ENCODE measurements around the gene RIGI. TPM values are rescaled to one million over a fixed set of nuclear protein-coding genes. Genes with fewer than 3 reads are reported as not detected.
A peak's percentile ranks its signal among the peaks of the same experiment; 100 is the strongest.

Gene RIGI
- total and polyA plus RNA-seq, 2 of the 13 experiments (the other 11 are each of a cell fraction or from before 2014, with no cell fraction given) = 3.0 to 8.2 TPM

DNA sequence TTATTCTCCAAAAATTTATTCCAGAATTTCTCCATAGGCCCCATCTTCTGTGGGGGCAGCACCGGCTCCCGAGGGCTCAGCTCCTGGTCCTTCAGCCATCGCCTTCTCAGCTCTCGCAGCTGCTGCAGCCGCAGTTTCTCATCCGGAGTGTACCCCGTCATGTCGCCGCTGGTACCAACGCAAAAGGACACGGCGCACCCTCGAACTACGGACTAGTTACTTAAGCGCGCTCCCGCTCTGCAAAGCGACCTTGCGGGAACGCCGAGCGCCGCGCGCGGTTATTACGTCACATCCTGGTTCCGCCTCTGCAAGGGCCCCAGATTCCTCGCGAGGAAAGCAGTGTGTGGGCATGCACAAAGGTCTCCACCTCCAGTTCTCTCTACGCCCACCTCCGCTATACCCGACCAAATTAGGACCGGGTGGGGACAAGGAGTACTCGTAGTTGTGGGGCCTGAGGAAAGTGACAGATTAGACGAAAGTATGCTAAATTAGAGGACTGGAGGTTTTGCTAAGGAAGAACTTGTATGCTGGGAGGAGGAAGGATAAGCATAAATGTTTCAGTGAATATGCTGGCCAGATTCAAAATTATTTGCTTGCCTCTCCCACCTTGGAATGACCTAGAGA lies 47.0 kb upstream of the RIGI start, which contains the start of gene NDUFB6 (continued):
- TF ChIP-seq, protein P1, sequence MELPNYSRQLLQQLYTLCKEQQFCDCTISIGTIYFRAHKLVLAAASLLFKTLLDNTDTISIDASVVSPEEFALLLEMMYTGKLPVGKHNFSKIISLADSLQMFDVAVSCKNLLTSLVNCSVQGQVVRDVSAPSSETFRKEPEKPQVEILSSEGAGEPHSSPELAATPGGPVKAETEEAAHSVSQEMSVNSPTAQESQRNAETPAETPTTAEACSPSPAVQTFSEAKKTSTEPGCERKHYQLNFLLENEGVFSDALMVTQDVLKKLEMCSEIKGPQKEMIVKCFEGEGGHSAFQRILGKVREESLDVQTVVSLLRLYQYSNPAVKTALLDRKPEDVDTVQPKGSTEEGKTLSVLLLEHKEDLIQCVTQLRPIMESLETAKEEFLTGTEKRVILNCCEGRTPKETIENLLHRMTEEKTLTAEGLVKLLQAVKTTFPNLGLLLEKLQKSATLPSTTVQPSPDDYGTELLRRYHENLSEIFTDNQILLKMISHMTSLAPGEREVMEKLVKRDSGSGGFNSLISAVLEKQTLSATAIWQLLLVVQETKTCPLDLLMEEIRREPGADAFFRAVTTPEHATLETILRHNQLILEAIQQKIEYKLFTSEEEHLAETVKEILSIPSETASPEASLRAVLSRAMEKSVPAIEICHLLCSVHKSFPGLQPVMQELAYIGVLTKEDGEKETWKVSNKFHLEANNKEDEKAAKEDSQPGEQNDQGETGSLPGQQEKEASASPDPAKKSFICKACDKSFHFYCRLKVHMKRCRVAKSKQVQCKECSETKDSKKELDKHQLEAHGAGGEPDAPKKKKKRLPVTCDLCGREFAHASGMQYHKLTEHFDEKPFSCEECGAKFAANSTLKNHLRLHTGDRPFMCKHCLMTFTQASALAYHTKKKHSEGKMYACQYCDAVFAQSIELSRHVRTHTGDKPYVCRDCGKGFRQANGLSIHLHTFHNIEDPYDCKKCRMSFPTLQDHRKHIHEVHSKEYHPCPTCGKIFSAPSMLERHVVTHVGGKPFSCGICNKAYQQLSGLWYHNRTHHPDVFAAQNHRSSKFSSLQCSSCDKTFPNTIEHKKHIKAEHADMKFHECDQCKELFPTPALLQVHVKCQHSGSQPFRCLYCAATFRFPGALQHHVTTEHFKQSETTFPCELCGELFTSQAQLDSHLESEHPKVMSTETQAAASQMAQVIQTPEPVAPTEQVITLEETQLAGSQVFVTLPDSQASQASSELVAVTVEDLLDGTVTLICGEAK (IDR thresholded peaks at IDR 0.05) = no peak
- TF ChIP-seq, protein P1 (CRISPR knock-in tag; IDR thresholded peaks at IDR 0.05) = peak; percentile 75; the same call in 1 of the 2 replicates
- TF ChIP-seq ZNF24 (IDR thresholded peaks at IDR 0.05) (no peak), MIER3 (CRISPR knock-in tag; IDR thresholded peaks at IDR 0.05; ENCODE audit: borderline replicate concordance) (peak; percentile 86; the same call in 1 of the 2 replicates), KDM5A (IDR thresholded peaks at IDR 0.05; ENCODE audit: borderline replicate concordance, low read length) (peak; percentile 93), MAZ (IDR thresholded peaks at IDR 0.05; ENCODE audit: borderline replicate concordance, low read depth, low read length) (no peak), MAZ (CRISPR knock-in tag; IDR thresholded peaks at IDR 0.05; ENCODE audit: low read depth) (peak; percentile 84), ZC3H13 (CRISPR knock-in tag; IDR thresholded peaks at IDR 0.05) (peak; percentile 72; the same call in 1 of the 2 replicates), ZNF781 (CRISPR knock-in tag; IDR thresholded peaks at IDR 0.05; ENCODE audit: borderline replicate concordance, not compliant biosample characterization) (peak; percentile 81), ZNF766 (CRISPR knock-in tag; IDR thresholded peaks at IDR 0.05; ENCODE audit: borderline replicate concordance) (no peak), ZNF572 (CRISPR knock-in tag; IDR thresholded peaks at IDR 0.05) (peak; percentile 77; the same call in 1 of the 2 replicates), HIVEP1 (CRISPR knock-in tag; IDR thresholded peaks at IDR 0.05) (peak; percentile 50)
- TF ChIP-seq, protein P2, sequence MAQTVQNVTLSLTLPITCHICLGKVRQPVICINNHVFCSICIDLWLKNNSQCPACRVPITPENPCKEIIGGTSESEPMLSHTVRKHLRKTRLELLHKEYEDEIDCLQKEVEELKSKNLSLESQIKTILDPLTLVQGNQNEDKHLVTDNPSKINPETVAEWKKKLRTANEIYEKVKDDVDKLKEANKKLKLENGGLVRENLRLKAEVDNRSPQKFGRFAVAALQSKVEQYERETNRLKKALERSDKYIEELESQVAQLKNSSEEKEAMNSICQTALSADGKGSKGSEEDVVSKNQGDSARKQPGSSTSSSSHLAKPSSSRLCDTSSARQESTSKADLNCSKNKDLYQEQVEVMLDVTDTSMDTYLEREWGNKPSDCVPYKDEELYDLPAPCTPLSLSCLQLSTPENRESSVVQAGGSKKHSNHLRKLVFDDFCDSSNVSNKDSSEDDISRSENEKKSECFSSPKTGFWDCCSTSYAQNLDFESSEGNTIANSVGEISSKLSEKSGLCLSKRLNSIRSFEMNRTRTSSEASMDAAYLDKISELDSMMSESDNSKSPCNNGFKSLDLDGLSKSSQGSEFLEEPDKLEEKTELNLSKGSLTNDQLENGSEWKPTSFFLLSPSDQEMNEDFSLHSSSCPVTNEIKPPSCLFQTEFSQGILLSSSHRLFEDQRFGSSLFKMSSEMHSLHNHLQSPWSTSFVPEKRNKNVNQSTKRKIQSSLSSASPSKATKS (CRISPR knock-in tag; IDR thresholded peaks at IDR 0.05) = no peak
- TF ChIP-seq, protein P3, sequence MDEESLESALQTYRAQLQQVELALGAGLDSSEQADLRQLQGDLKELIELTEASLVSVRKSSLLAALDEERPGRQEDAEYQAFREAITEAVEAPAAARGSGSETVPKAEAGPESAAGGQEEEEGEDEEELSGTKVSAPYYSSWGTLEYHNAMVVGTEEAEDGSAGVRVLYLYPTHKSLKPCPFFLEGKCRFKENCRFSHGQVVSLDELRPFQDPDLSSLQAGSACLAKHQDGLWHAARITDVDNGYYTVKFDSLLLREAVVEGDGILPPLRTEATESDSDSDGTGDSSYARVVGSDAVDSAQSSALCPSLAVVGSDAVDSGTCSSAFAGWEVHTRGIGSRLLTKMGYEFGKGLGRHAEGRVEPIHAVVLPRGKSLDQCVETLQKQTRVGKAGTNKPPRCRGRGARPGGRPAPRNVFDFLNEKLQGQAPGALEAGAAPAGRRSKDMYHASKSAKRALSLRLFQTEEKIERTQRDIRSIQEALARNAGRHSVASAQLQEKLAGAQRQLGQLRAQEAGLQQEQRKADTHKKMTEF (CRISPR knock-in tag; IDR thresholded peaks at IDR 0.05) = peak; percentile 70; the same call in 1 of the 2 replicates
- TF ChIP-seq, protein P4, sequence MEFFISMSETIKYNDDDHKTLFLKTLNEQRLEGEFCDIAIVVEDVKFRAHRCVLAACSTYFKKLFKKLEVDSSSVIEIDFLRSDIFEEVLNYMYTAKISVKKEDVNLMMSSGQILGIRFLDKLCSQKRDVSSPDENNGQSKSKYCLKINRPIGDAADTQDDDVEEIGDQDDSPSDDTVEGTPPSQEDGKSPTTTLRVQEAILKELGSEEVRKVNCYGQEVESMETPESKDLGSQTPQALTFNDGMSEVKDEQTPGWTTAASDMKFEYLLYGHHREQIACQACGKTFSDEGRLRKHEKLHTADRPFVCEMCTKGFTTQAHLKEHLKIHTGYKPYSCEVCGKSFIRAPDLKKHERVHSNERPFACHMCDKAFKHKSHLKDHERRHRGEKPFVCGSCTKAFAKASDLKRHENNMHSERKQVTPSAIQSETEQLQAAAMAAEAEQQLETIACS (CRISPR knock-in tag; IDR thresholded peaks at IDR 0.05) = peak; percentile 99

Measured in HepG2 (cell line).